ENCODE measurements around the gene GGT5.
"Not testable (repeated sequence)": the region's sequence is repeated elsewhere in the genome, so short reads cannot be mapped to it uniquely, and the experiment has no call there.

GGT5 gene

GRCh38 chr22:24216541-24217209, 28.2 kb downstream of the GGT5 start:
- Histone ChIP-seq H3K27ac (replicated peaks; ENCODE audit: low read length) (no peak overlapping the region), H3K4me1 (ENCODE audit: control insufficient read depth in 2 of 2, insufficient read depth in 1 of 2, low read depth in 1 of 2, low read length in 2 of 2) (no peaks in the 10 kb centered on the region), H3K4me2 (ENCODE audit: insufficient read depth, low read length, poor library complexity, severe bottlenecking) (no peak overlapping the region), H3K9me3 (replicated peaks in 1 of 2; ENCODE audit: control insufficient read depth in 2 of 2, insufficient read depth in 1 of 2, low read depth in 1 of 2, low read length in 2 of 2) (no peaks in the 10 kb centered on the region), H3K23ac (ENCODE audit: low read depth, low read length, poor library complexity) (no peak overlapping the region), H4K8ac (ENCODE audit: low read depth, low read length) (no peak overlapping the region), H3K4me3 (ENCODE audit: low read length in 2 of 2) (no peak overlapping the region), H4K91ac (ENCODE audit: low read depth, low read length, poor library complexity) (no peak overlapping the region), H3K4ac (ENCODE audit: low read length) (no peak overlapping the region), H3K27me3 (ENCODE audit: control insufficient read depth in 3 of 3, insufficient read depth in 3 of 3, low read depth in 1 of 3, low read length in 3 of 3) (no peaks in the 10 kb centered on the region), H3K79me1 (ENCODE audit: low read depth, low read length) (no peaks in the 10 kb centered on the region), H2AK5ac (ENCODE audit: low read depth, low read length) (no peak overlapping the region), H2BK5ac (ENCODE audit: low read length) (no peak overlapping the region), H2BK12ac (ENCODE audit: low read length) (no peak overlapping the region), H2BK15ac (ENCODE audit: low read length) (no peak overlapping the region), H3K14ac (ENCODE audit: low read length) (no peak overlapping the region), H3K18ac (ENCODE audit: low read length) (no peak overlapping the region), H2AFZ (ENCODE audit: low read length) (no peak overlapping the region), H3K9ac (ENCODE audit: low read depth, low read length, poor library complexity) (no peak overlapping the region), H2BK120ac (ENCODE audit: low read depth, low read length) (no peak overlapping the region), H3K36me3 (replicated peaks in 1 of 2; ENCODE audit: control insufficient read depth in 2 of 2, insufficient read depth in 2 of 2, low read length in 2 of 2) (no peaks in the 10 kb centered on the region)
- WGBS, 2 donors (ENCODE audit: extremely low coverage in 2 of 2, insufficient read length in 2 of 2, insufficient replicate concordance in 1 of 2), result no CpG with 5 or more reads among the region's 12 CpGs
- no peak for DNase-seq (ENCODE audit: low spot score)

GRCh38 chr22:24214467-24215285, 30.2 kb downstream of the GGT5 start:
- H3K23ac ChIP-seq (ENCODE audit: low read depth, low read length, poor library complexity), result no peak overlapping the region
- no peak overlapping the region for H2AK5ac ChIP-seq (ENCODE audit: low read depth, low read length)
- no peak overlapping the region for H3K4me3 ChIP-seq (ENCODE audit: low read length in 2 of 2)
- no CpG with 5 or more reads among the region's 12 CpGs for WGBS, 2 donors (ENCODE audit: extremely low coverage in 2 of 2, insufficient read length in 2 of 2, insufficient replicate concordance in 1 of 2)
- H3K4me1 ChIP-seq (ENCODE audit: control insufficient read depth in 2 of 2, insufficient read depth in 1 of 2, low read depth in 1 of 2, low read length in 2 of 2), result no peaks in the 10 kb centered on the region
- no peak overlapping the region for H2BK12ac ChIP-seq (ENCODE audit: low read length)
- H2BK120ac ChIP-seq (ENCODE audit: low read depth, low read length), result no peak overlapping the region
- no peaks in the 10 kb centered on the region for H3K79me1 ChIP-seq (ENCODE audit: low read depth, low read length)
- H3K4me2 ChIP-seq (ENCODE audit: insufficient read depth, low read length, poor library complexity, severe bottlenecking), result no peak overlapping the region
- no peaks in the 10 kb centered on the region for H3K27me3 ChIP-seq (ENCODE audit: control insufficient read depth in 3 of 3, insufficient read depth in 3 of 3, low read depth in 1 of 3, low read length in 3 of 3)
- H4K8ac ChIP-seq (ENCODE audit: low read depth, low read length), result no peak overlapping the region
- H3K9ac ChIP-seq (ENCODE audit: low read depth, low read length, poor library complexity), result peak overlapping the region; percentile 55
- H3K27ac ChIP-seq (replicated peaks; ENCODE audit: low read length), result no peak overlapping the region
- H3K4ac ChIP-seq (ENCODE audit: low read length), result no peak overlapping the region
- H3K9me3 ChIP-seq (replicated peaks in 1 of 2; ENCODE audit: control insufficient read depth in 2 of 2, insufficient read depth in 1 of 2, low read depth in 1 of 2, low read length in 2 of 2), result no peaks in the 10 kb centered on the region
- H2BK5ac ChIP-seq (ENCODE audit: low read length), result no peak overlapping the region
- H3K18ac ChIP-seq (ENCODE audit: low read length), result peak overlapping the region; percentile 31
- peak overlapping the region; percentile 58 for H2AFZ ChIP-seq (ENCODE audit: low read length)
- no peak overlapping the region for H4K91ac ChIP-seq (ENCODE audit: low read depth, low read length, poor library complexity)
- H3K14ac ChIP-seq (ENCODE audit: low read length), result peak overlapping the region; percentile 75
- DNase-seq (ENCODE audit: low spot score), result no peak
- H3K36me3 ChIP-seq (replicated peaks in 1 of 2; ENCODE audit: control insufficient read depth in 2 of 2, insufficient read depth in 2 of 2, low read length in 2 of 2), result no peaks in the 10 kb centered on the region
- H2BK15ac ChIP-seq (ENCODE audit: low read length), result peak overlapping the region; percentile 39

- not testable (repeated sequence) for H3K9ac ChIP-seq (ENCODE audit: low read depth, low read length, poor library complexity); H3K4me3 ChIP-seq (ENCODE audit: low read length in 2 of 2); H3K4me1 ChIP-seq (ENCODE audit: control insufficient read depth in 2 of 2, insufficient read depth in 1 of 2, low read depth in 1 of 2, low read length in 2 of 2); H3K4me2 ChIP-seq (ENCODE audit: insufficient read depth, low read length, poor library complexity, severe bottlenecking); H2BK5ac ChIP-seq (ENCODE audit: low read length); H3K27me3 ChIP-seq (ENCODE audit: control insufficient read depth in 3 of 3, insufficient read depth in 3 of 3, low read depth in 1 of 3, low read length in 3 of 3); H2AK5ac ChIP-seq (ENCODE audit: low read depth, low read length); H3K36me3 ChIP-seq (replicated peaks in 1 of 2; ENCODE audit: control insufficient read depth in 2 of 2, insufficient read depth in 2 of 2, low read length in 2 of 2); H3K4ac ChIP-seq (ENCODE audit: low read length); H3K27ac ChIP-seq (replicated peaks; ENCODE audit: low read length); H4K91ac ChIP-seq (ENCODE audit: low read depth, low read length, poor library complexity); H2BK15ac ChIP-seq (ENCODE audit: low read length); H3K14ac ChIP-seq (ENCODE audit: low read length); DNase-seq (ENCODE audit: low spot score); H3K9me3 ChIP-seq (replicated peaks in 1 of 2; ENCODE audit: control insufficient read depth in 2 of 2, insufficient read depth in 1 of 2, low read depth in 1 of 2, low read length in 2 of 2); H3K79me1 ChIP-seq (ENCODE audit: low read depth, low read length); H2BK12ac ChIP-seq (ENCODE audit: low read length); H3K23ac ChIP-seq (ENCODE audit: low read depth, low read length, poor library complexity); H2AFZ ChIP-seq (ENCODE audit: low read length); H2BK120ac ChIP-seq (ENCODE audit: low read depth, low read length); H3K18ac ChIP-seq (ENCODE audit: low read length); H4K8ac ChIP-seq (ENCODE audit: low read depth, low read length)
- no CpG with 5 or more reads among the region's 9 CpGs for WGBS, 2 donors (ENCODE audit: extremely low coverage in 2 of 2, insufficient read length in 2 of 2, insufficient replicate concordance in 1 of 2)
These were observed 31.8 kb downstream of the GGT5 start for GRCh38 chr22:24213111-24213510.

- not testable (repeated sequence) for H4K91ac ChIP-seq (ENCODE audit: low read depth, low read length, poor library complexity); H3K27ac ChIP-seq (replicated peaks; ENCODE audit: low read length); H3K4me1 ChIP-seq (ENCODE audit: control insufficient read depth in 2 of 2, insufficient read depth in 1 of 2, low read depth in 1 of 2, low read length in 2 of 2); H2AK5ac ChIP-seq (ENCODE audit: low read depth, low read length); H3K4me3 ChIP-seq (ENCODE audit: low read length in 2 of 2); H2BK15ac ChIP-seq (ENCODE audit: low read length); DNase-seq (ENCODE audit: low spot score); H3K23ac ChIP-seq (ENCODE audit: low read depth, low read length, poor library complexity); H2BK120ac ChIP-seq (ENCODE audit: low read depth, low read length); H3K36me3 ChIP-seq (replicated peaks in 1 of 2; ENCODE audit: control insufficient read depth in 2 of 2, insufficient read depth in 2 of 2, low read length in 2 of 2); H2BK5ac ChIP-seq (ENCODE audit: low read length); H3K18ac ChIP-seq (ENCODE audit: low read length); H3K9me3 ChIP-seq (replicated peaks in 1 of 2; ENCODE audit: control insufficient read depth in 2 of 2, insufficient read depth in 1 of 2, low read depth in 1 of 2, low read length in 2 of 2); H2BK12ac ChIP-seq (ENCODE audit: low read length); H3K79me1 ChIP-seq (ENCODE audit: low read depth, low read length); H3K27me3 ChIP-seq (ENCODE audit: control insufficient read depth in 3 of 3, insufficient read depth in 3 of 3, low read depth in 1 of 3, low read length in 3 of 3); H2AFZ ChIP-seq (ENCODE audit: low read length); H3K9ac ChIP-seq (ENCODE audit: low read depth, low read length, poor library complexity); H3K14ac ChIP-seq (ENCODE audit: low read length); H3K4ac ChIP-seq (ENCODE audit: low read length); H3K4me2 ChIP-seq (ENCODE audit: insufficient read depth, low read length, poor library complexity, severe bottlenecking); H4K8ac ChIP-seq (ENCODE audit: low read depth, low read length)
- WGBS, 2 donors (ENCODE audit: extremely low coverage in 2 of 2, insufficient read length in 2 of 2, insufficient replicate concordance in 1 of 2), result no CpG with 5 or more reads among the region's 6 CpGs
These were observed 33.2 kb downstream of the GGT5 start for GRCh38 chr22:24211716-24212115.
